H1 (cell line): ENCODE measurements around the gene TSPEAR.

ENCODE experiments used
- CHD2 ChIP-seq: IDR thresholded peaks from 2 replicates; pipeline ENCODE4 v1.6.1; 2012; ENCODE audit warnings: low read length, improper control_type of control experiment
- EZH2 ChIP-seq: fragments of 200-600 bp; sonication (generic); IDR thresholded peaks from 2 replicates; pipeline ENCODE4 v1.7.1; 2012; ENCODE audit warnings: low read depth, mild to moderate bottlenecking, moderate library complexity, low read length, inconsistent platforms; ENCODE audit not compliant: severe bottlenecking
- NRF1 ChIP-seq: IDR thresholded peaks from 2 replicates; pipeline ENCODE4 v1.6.1; 2011; ENCODE audit warnings: mild to moderate bottlenecking, low read depth, low read length, improper control_type of control experiment
- POLR2A ChIP-seq, 2 experiments: IDR thresholded peaks; 1 replicate in 1 of 2; 2 replicates in 1 of 2; pipeline ENCODE4 v1.6.1; 2011; ENCODE audit warnings: low read depth in 2 of 2, low read length in 2 of 2, mild to moderate bottlenecking in 2 of 2; ENCODE audit errors: control extremely low read depth in 1 of 2
- POLR2AphosphoS5 ChIP-seq: IDR thresholded peaks from 2 replicates; pipeline ENCODE4 v1.6.1; 2011; ENCODE audit warnings: low read depth, low read length
- SAP30 ChIP-seq: fragments of 300-600 bp; sonication (generic); IDR thresholded peaks from 2 replicates; pipeline ENCODE4 v1.7.1; 2012; ENCODE audit warnings: low read length, moderate library complexity, mild to moderate bottlenecking, inconsistent platforms; ENCODE audit not compliant: insufficient read depth, insufficient replicate concordance
- SUZ12 ChIP-seq: fragments of 200-600 bp; sonication (generic); IDR thresholded peaks from 2 replicates; pipeline ENCODE4 v1.6.1; 2012; ENCODE audit warnings: mild to moderate bottlenecking, inconsistent platforms, low read length, moderate library complexity, mixed read lengths
- YY1 ChIP-seq: IDR thresholded peaks from 2 replicates; pipeline ENCODE4 v1.6.1; 2011; ENCODE audit warnings: low read depth, mild to moderate bottlenecking, low read length
- TF ChIP-seq, protein P1 (sequence below), 3 experiments: IDR thresholded peaks; 1 replicate in 2 of 3; 2 replicates in 1 of 3; pipeline versions ENCODE4 v1.5.1 to v1.6.1; 2011; ENCODE audit warnings: low read length in 3 of 3, mild to moderate bottlenecking in 3 of 3, inconsistent platforms in 2 of 3, low read depth in 1 of 3, moderate library complexity in 1 of 3; ENCODE audit not compliant: insufficient read depth in 1 of 3; ENCODE audit errors: control extremely low read depth in 1 of 3
- TF ChIP-seq, protein P2 (sequence below): IDR thresholded peaks from 2 replicates; pipeline ENCODE4 v1.6.1; 2012; ENCODE audit warnings: low read length, inconsistent platforms

DNA sequence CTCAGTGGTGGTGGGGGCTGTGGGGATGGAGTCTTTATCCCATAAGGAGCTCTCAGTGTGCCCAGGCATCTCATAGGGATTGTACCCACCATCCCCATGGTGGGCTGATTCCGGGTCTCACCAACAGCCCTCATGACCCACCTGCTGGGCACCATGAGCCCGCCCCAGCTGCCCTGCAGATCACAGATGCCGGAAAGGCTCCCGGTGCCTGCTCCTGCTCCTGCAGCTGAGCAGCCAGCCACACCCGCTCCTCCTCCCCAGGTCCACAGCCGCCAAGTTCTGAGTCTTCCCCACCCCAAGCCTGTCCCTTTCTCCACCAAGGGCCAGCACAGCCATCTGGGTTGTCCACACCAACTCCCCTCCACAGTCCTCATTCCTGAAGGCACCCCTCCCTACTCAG, 15.5 kb upstream of the TSPEAR start:
- no peak for TF ChIP-seq NRF1
- no peak for TF ChIP-seq POLR2A (IDR thresholded peaks at IDR 0.05; ENCODE audit: control extremely low read depth in 1 of 2, low read depth in 2 of 2, low read length in 2 of 2)
- no peak for TF ChIP-seq SAP30
- no peak for TF ChIP-seq EZH2
- no peak for TF ChIP-seq YY1
- TF ChIP-seq, protein P1, sequence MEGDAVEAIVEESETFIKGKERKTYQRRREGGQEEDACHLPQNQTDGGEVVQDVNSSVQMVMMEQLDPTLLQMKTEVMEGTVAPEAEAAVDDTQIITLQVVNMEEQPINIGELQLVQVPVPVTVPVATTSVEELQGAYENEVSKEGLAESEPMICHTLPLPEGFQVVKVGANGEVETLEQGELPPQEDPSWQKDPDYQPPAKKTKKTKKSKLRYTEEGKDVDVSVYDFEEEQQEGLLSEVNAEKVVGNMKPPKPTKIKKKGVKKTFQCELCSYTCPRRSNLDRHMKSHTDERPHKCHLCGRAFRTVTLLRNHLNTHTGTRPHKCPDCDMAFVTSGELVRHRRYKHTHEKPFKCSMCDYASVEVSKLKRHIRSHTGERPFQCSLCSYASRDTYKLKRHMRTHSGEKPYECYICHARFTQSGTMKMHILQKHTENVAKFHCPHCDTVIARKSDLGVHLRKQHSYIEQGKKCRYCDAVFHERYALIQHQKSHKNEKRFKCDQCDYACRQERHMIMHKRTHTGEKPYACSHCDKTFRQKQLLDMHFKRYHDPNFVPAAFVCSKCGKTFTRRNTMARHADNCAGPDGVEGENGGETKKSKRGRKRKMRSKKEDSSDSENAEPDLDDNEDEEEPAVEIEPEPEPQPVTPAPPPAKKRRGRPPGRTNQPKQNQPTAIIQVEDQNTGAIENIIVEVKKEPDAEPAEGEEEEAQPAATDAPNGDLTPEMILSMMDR (IDR thresholded peaks at IDR 0.05; ENCODE audit: control extremely low read depth in 1 of 3, insufficient read depth in 1 of 3, low read depth in 1 of 3, low read length in 3 of 3), result no peak
- TF ChIP-seq, protein P2, sequence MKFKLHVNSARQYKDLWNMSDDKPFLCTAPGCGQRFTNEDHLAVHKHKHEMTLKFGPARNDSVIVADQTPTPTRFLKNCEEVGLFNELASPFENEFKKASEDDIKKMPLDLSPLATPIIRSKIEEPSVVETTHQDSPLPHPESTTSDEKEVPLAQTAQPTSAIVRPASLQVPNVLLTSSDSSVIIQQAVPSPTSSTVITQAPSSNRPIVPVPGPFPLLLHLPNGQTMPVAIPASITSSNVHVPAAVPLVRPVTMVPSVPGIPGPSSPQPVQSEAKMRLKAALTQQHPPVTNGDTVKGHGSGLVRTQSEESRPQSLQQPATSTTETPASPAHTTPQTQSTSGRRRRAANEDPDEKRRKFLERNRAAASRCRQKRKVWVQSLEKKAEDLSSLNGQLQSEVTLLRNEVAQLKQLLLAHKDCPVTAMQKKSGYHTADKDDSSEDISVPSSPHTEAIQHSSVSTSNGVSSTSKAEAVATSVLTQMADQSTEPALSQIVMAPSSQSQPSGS, result no peak
- TF ChIP-seq SUZ12, result no peak
- no peak for TF ChIP-seq POLR2AphosphoS5
- TF ChIP-seq CHD2, result no peak
